Amniotic stem cell (primary cell): ENCODE data around the gene ZNF583.

Experiments used
- DNase-seq: peaks from one replicate; lab custom pipeline; 2025; lab: John Stamatoyannopoulos, UW

ZNF583 gene

GRCh38 chr19:56403764-56404704 is at the start of gene ZNF583:
Gene ZNF583 (plus strand): TSS chr19:56404332. CDS start chr19:56407115, 2,783 bp downstream.
- peak; percentile 91 for DNase-seq

DNA sequence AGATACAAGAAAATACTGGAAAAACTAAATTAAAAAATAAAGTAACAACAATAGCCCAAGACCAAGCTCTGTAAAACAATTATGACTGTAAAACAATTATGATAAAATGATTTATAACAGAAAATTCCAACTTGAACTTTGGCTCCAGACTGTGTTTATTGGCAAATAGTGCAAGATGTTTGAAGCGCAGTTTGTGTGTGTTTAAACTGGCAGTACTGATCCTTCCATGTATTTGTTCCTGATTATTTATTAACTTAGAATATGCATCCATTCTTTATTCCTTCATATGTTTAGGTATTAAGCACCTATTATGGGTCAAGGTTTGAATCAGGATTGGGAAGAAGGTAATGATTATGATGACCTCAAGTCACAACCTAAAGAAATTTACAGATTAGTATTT is 48.6 kb upstream of the ZNF583 start:
- DNase-seq: no peak

DNA sequence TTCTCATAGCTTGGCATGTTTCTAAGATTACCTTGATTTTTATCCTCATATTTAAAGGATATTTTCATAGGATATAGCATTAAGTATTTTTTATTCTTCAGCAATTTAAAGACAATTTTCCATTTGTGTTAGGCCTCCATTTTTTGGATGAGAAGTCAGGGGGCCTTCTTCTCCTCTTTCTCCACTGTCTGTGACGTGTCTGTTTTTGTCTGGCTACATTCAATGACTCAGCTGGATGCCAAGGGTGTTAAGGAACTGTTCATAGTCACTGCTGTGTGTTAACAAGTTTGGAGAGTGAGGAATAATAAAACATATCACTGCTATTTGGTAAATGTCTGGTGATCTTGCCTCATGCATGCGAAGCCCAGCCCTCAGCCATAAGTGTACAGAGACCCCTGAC is 47.2 kb upstream of the ZNF583 start:
- no peak for DNase-seq

DNA sequence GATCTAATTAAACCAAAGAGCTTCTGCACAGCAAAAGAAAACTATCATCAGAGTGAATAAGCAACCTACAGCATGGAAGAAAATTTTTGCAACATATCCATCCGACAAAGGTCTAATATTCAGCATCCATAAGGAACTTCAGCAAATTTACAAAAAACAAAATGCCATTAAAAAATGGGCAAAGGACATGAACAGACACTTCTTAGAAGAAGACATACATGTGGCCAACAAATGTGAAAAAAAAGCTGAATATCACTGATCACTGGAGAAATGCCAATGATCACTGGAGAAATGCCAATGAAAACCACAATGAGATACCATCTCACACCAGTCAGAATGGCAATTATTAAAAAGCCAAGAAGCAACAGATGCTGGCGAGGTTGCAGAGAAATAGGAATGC is 43.3 kb upstream of the ZNF583 start:
- DNase-seq: no peak

DNA sequence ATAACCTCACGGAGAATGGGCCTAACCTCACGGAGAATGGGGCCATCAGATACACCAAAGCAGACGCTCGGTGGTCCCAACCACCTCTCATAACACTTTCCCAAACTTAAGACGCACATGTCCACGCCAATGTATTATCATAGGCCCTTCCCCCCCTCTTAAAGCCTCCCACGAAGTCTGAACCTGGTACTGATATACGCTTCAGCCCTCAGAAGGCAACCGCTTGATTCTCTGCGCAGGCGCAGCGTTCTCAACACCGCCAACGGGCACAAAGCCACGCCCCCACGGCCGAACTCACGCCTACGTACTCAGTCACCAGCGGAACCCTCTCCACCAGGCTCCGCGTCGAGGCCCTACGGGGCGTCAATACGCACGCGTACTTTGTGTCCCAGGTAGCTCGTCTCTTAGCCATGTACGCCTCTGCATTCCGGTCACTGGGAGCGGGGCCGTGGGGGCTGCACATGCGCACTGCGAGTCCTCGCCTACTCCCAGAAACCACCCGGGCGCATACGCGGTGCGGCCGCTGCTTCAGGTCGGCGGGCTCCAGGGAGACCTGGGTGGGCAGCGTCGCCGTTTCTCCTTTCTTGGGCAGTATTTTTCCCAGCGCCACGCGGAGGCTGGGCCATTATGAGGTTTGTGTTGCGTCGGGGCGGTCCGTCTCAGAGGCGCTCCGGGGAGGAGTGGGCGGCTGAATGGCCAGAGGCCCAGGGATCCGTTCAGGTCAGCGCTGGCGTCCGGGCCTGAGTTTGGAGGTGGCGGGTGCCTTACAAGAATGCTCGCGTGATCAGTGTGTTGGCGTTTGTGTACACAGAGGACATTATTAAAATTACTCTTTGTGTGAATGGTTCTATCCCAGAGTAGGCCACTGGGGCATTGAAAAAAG is 36.1 kb upstream of the ZNF583 start:
- DNase-seq: peak; percentile 55

GRCh38 chr19:56369886-56370676 is 34.1 kb upstream of the ZNF583 start:
- no peak for DNase-seq

DNA sequence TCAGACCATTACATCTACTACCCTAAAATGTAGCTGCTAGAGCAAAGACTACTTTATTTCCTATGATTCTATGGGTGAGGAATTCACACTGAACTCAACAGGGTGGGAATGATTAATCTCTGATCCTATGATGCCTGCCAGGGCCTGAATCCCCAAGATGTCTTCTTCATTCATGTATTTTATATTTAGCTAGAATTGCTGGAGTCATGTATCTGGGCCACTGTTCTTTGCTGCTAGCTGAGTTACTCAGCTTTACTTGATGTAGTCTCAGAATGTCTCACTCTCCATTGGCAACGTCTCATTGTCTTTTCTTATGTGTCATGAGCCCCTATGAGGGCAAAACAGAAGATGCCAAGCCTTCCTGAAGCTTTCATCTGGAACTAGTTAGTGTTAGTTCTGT is 31.9 kb upstream of the ZNF583 start:
- no peak for DNase-seq

DNA sequence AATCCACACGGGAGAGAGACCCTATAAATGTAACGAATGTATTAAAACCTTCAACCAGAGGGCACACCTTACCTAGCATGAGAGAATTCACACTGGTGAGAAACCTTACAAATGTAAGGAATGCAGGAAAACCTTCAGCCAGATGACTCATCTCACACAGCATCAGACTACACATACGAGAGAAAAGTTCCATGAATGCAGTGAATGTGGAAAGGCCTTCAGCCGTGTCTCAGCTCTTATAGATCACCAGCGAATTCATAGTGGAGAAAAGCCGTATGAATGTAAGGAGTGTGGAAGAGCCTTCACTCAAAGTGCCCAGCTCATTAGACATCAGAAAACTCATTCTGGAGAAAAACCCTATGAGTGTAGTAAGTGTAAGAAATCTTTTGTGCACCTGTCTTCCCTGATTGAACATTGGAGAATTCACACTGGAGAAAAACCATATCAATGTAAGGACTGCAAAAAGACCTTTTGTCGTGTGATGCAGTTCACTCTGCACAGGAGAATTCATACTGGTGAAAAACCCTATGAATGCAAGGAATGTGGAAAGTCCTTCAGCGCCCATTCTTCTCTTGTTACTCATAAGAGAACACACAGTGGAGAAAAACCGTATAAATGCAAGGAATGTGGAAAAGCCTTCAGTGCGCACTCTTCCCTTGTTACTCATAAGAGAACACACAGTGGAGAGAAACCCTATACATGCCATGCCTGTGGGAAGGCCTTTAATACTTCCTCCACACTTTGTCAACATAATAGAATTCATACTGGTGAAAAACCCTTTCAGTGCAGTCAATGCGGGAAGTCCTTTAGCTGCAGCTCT is 26.8 kb upstream of the ZNF583 start:
- no peak for DNase-seq

DNA sequence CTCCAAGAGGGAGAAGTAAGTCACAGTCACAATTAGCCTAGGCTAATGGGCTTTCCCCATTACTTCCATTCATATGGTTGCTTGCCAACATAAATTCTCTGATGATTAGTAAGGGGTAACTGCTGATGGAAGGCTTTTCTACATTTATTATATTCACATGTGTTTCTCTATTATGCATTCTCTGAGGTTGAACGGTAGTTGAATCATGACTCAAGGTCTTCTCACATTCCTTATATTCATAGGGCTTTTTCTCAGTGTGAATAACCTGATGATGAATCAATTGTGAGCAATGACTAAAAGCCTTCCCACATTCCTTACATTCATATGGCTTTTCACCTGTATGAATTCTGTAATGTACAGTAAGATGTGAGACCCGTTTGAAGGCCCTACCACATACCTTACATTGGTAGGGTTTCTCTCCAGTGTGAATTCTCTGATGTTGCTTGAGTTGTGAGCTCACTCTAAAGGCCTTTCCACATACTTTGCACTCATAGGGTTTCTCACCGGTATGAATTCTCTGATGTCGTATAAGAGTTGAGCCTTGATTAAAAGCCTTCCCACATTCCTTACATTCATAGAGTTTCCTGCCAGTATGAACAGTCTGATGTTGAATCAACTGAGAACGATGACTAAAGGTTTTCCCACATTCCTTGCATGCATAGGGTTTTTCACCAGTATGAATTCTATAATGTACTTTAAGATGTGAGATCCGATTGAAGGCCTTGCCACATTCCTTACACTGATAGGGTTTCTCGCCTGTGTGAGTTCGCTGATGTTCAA is 20.1 kb upstream of the ZNF583 start:
- DNase-seq: no peak

- DNase-seq: peak; percentile 91
These were observed 10.8 kb upstream of the ZNF583 start, which contains the start of gene ZNF582 for GRCh38 chr19:56393119-56394012. Gene ZNF582 (minus strand): TSS chr19:56393534. CDS start chr19:56391752, 1,782 bp downstream.

GRCh38 chr19:56398809-56399208 is 5.3 kb upstream of the ZNF583 start:
- DNase-seq: no peak

GRCh38 chr19:56400485-56400884 is 3.6 kb upstream of the ZNF583 start:
- no peak for DNase-seq

- no peak for DNase-seq
These were observed 871 bp upstream of the ZNF583 start for GRCh38 chr19:56403261-56403660.

DNA sequence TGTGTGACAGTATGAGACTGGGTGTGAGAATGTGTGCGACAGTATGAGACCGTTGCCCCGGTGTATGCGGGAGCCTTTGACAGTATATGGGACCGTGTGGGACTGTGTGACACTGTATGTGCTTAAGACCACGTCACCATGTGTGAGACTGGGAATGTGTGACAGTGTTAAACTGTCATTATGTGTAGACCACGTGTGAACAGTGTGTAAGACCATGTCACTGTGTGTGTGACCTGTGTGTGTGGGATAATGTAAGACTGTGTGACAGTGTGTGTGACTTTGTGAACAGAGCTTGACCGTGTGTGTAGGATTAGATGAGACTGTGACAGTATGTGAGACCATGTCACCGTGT is 549 bp downstream of the ZNF583 start:
- DNase-seq: no peak

DNA sequence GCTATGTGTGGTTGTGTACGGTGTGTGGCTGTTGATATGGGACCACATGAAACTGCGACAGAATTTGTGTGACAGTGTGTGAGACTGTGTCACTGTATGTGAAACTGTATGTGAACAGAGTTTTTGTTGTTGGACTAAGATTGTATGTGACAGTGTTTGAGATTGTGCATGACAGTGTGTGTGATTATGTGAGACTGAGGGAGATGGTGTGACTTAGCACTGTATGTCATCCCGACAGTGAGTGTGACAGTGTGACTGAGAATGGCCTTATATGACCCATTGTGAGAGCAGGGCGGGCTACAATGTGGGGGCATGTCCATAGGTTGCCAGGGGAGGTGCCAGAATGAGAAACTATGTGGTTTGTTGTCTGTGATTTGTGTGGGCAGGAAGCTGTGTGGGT is 930 bp downstream of the ZNF583 start:
- no peak for DNase-seq

DNA sequence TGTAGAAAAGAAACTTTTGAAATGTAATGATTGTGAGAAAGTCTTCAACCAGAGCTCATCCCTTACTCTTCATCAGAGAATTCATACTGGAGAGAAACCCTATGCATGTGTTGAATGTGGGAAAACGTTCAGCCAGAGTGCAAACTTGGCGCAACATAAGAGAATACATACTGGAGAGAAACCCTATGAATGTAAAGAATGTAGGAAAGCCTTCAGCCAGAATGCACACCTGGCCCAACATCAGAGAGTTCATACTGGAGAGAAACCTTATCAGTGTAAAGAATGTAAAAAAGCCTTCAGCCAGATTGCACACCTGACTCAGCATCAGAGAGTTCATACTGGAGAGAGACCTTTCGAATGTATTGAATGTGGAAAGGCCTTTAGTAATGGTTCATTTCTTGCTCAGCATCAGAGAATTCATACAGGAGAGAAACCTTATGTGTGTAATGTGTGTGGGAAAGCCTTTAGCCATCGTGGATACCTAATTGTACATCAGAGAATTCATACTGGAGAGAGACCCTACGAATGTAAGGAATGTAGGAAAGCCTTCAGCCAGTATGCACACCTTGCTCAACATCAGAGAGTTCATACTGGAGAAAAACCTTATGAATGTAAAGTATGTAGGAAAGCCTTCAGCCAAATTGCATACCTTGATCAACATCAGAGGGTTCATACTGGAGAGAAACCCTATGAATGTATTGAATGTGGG is 19.3 kb downstream of the ZNF583 start:
- DNase-seq: no peak

DNA sequence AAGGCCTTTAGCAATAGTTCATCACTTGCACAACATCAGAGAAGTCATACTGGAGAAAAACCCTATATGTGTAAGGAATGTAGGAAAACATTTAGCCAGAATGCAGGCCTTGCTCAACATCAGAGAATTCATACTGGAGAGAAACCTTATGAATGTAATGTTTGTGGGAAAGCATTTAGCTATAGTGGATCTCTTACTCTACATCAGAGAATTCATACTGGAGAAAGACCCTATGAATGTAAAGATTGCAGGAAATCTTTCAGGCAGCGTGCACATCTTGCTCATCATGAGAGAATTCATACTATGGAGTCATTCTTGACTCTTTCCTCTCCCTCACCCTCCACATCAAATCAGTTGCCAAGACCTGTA is 19.8 kb downstream of the ZNF583 start:
- DNase-seq: no peak

DNA sequence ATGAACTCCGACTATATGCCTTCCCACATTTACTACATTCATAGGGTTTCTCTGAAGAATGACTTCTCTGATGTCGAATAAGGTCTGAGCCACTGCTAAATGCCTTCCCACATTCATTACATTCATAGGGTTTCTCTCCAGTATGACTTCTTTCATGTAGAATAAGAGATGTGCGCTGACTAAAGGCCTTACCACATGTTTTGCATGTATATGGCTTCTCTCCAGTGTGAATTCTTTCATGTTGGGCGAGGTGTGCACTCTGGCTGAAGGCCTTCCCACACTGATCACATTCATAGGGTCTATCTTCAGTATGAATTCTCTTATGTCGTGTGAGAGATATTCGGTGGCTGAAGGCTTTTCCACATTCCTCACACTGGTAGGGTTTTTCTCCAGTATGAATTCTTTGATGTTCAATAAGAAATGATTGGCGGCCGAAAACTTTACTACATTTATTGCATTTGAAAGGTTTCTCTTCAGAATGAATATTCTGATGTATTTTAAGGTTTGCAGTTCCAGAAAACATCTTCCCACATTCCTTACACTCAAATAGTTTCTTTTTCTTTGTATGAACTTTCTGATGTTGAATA is 37.2 kb downstream of the ZNF583 start:
- no peak for DNase-seq
